Breast epithelium (tissue), 3 donors: ENCODE data around the gene MRPS10.

ENCODE experiments used
- POLR2A ChIP-seq: fragments of 450-650 bp; IDR thresholded peaks from one replicate; pipeline ENCODE4 v1.6.1; 2016; ENCODE audit warnings: antibody characterized with exemption, mild to moderate bottlenecking, moderate library complexity
- POLR2AphosphoS5 ChIP-seq, 3 donors: sonication (generic); formaldehyde crosslinking; IDR thresholded peaks; one replicate each; pipeline ENCODE4 v1.6.1; 2017; ENCODE audit warnings: antibody characterized with exemption in 3 of 3
- TF ChIP-seq, protein P1 (sequence below), 3 donors: fragments of 450-650 bp; IDR thresholded peaks; one replicate each; pipeline ENCODE4 v1.5.1; 2016 to 2017; ENCODE audit warnings: antibody characterized with exemption in 3 of 3, mild to moderate bottlenecking in 3 of 3, moderate library complexity in 3 of 3

GRCh38 chr6:42176981-42177380, 40.7 kb downstream of the MRPS10 start:
- TF ChIP-seq, protein P1, sequence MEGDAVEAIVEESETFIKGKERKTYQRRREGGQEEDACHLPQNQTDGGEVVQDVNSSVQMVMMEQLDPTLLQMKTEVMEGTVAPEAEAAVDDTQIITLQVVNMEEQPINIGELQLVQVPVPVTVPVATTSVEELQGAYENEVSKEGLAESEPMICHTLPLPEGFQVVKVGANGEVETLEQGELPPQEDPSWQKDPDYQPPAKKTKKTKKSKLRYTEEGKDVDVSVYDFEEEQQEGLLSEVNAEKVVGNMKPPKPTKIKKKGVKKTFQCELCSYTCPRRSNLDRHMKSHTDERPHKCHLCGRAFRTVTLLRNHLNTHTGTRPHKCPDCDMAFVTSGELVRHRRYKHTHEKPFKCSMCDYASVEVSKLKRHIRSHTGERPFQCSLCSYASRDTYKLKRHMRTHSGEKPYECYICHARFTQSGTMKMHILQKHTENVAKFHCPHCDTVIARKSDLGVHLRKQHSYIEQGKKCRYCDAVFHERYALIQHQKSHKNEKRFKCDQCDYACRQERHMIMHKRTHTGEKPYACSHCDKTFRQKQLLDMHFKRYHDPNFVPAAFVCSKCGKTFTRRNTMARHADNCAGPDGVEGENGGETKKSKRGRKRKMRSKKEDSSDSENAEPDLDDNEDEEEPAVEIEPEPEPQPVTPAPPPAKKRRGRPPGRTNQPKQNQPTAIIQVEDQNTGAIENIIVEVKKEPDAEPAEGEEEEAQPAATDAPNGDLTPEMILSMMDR (IDR thresholded peaks at IDR 0.05) = no peak
- TF ChIP-seq POLR2A (no peak), POLR2AphosphoS5 (IDR thresholded peaks at IDR 0.05) (no peak)
